SIG-M5 (cell line): ENCODE results near the gene SLC25A26.

Experiments
- DNase-seq: peaks from one replicate; lab custom pipeline; 2025; lab: John Stamatoyannopoulos, UW

The SLC25A26 gene

DNA sequence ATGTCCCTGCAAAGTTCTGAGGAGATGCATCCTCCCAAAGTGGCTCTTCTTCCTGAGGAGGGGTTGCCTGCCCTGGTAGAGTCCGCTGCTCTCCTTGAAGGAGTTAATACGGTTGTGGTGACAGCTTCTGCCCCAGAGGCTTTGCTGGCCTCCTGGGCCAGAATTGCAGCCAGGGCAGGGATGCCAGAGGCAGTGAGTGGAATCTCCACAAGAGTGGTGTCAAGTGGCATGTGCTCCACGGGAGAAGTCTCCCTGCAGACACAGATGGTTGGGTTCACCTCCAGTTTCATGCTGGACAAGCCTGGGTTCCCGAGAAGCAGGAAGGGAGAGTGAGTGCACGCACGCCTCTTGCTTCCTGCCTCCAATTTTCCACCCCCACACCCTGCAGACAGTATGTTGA, 105.5 kb downstream of the SLC25A26 start:
- no peak for DNase-seq

DNA sequence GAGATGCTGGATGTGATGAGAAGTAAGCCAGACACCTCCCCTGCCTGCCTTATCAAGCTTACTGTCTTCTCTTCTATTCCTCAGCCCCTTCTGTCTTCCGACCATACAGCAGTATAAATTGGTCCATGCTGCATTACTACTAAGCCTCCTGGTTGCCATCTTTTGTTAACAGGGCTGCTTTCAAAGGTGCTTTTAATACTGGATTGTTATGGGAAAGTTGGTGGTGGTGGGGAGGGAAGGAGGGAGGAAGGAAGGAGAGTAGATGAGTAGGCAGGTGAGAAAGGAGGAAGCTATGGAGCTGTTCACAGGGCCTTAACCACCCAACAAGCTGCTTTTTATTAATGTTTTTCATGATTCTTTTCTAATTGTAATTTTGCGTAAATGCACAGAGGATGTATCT, 114.9 kb downstream of the SLC25A26 start:
- DNase-seq = no peak

DNA sequence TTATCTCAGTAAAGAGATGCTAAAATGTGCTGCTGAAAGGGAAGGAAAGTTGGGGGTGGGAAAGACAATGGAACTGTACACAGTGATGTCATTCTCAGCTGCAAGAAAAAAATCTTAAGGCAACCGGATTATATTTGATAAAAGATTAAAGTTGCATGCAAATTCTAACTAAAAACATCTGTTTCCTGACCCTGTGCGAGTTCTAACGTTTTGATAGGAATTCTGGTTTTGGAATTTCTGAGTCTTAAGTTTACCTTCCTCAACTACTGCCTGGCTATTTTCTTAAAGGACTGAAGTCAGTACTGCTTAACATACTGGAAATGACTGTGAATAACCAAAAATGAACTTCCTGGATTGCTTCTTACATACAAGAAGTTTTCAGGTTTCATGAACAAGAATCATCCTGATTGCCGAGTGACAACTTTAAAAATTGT, 115.5 kb downstream of the SLC25A26 start:
- DNase-seq = no peak

DNA sequence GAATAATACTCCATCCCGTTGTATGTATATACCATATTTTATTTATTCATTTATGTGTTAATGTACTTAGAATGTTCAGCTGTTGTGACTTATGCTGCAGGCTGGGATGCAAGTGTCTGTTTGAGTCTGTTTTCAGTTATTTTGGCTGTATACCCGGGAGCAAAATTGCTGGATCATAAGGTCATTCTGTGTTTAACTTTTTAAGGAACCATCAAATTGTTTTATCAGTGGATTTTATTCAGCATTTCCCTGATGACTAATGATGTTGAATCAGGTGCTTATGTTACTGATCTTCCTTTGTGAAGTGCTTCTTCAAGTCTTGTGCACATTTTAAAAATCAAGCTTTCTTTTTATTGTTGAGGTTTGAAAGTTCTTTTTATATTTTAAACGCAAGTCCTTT, 118.1 kb downstream of the SLC25A26 start:
- no peak for DNase-seq

DNA sequence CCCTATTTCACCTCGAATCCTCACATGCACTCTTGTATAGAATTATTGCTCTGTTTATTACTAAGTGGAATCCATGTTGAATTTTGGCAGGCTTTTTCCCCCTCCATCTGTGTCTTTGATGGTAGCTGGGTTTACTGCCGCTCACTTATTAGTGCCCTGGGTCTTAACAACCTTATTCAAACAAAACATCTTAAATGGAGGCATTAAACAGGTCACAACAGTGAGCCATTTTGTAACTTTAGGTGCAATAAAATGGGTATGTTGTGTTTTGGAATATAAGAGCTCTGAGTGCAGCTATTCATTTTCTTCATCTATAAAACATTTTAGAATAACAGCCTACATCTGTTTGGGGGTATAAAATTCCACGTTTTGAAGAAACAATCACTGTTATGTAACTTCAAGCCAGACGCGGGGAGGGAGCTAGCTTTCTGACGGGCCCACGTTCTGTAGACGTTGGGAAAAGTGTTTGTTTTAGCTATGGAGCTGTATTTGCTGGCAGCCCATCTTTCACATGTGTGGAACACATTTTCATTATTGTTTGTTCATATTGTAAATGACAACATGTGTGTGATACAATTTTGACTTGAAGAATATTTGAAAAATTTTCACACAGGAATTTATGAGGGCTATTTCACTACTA, 122.0 kb downstream of the SLC25A26 start:
- DNase-seq = no peak

DNA sequence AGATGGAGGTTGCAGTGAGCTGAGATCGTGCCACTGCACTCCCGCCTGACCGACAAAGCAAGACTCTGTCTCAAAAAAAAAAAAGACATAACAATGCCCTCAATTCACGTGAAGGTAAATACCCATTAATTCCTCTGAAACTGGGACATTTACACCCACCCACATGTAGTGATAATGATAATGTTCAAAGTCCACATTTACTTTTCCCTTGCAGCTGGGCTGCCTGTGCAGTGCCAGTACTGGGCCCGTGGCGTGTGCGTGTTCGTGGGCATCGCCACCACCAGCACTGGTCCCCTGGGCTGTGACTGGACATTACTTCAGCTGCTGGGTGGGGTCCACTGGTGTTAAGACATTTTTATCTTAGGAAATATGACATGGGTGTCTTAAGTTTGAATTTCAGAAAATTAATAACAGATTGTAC, 123.6 kb downstream of the SLC25A26 start:
- no peak for DNase-seq

DNA sequence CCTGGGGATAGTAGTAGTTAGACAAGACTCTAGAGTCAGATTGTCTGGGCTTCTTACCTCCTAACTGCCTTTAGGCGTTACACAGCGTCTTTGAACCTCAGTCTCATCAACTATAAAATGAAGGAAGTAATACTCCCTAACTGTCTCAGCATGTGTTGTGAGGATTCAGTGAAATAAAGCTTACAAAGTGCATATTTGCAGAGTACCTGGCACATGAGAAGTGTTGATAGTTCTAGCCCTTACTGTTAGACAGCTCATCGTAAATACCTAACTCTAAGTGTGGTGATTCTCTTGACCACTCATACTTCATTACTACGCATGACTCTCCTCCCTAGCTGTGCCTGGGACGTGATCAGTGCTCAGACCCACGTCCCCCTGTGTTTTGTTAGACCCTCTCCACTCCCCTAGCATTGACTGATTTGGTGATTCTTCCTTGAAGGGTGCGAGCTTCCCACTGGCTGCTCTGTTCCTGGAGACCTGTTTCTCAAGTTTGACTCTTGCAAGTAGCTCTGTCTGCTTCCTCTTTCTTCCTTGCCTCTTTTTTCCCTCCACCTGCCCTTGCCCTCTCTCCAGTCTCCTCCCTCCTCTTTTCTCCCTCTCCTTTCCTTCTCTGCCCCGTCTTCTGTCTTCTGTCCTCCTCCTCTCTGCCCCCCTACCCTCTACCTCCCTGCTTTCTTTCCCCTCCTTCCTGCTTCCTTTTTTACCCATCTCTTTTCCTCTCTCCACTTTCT, 124.2 kb downstream of the SLC25A26 start:
- no peak for DNase-seq

DNA sequence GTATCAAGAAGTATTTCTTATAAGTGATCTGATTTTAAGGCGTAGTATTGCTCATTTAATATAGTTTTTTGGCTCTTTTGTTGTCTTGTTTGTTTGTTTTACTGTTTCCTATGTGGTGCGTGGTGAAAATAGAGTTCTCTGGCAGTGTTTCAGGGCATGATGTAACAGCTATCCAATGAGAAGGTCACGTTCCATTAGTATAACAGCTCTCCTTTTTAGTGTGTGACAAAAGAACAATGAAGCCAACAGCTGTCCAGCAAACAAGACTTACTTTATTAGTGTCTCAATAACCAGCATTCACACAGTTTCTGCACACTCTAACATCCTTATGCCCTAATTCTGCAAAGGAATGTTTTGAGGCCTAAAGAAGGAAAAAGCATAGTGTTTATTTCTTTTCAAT, 127.9 kb downstream of the SLC25A26 start:
- DNase-seq = no peak

DNA sequence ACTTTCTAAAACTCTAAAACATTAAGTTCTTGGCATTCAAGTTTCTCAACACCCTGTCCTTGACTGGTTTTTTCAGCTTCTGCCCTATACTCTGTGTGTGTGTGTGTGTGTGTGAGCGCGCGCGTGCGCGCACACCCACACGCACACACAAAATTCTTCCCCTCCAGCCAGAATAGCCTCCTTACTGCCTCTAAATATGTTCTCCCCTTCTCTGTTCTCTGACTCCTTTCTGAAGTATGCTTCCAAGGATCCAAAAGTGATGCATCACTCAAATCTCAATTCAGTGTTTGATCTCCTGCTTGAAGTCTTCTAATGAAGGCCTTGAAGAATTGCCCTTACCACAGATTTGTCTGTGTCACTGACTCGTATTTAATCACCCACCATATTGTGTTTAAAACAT, 129.8 kb downstream of the SLC25A26 start:
- DNase-seq = no peak

DNA sequence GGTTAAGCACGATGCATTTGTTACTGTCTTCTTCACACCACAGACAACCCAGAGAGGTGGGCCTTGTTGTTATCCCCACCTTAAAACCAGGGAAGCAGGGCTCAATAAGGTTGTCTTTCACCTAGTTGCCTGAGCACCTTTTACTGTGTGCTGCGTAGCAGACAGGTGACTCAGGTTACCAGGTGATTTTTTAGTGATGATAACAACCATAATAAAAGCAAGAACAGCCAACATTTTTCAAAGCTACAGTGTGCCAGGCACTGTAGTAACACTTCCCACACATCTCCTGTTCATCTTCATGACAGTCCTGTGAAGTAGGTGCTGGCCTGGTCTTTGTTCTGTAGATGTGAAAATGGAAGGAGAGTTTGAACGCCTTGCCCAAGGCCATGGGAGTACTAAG, 132.2 kb downstream of the SLC25A26 start:
- no peak for DNase-seq

DNA sequence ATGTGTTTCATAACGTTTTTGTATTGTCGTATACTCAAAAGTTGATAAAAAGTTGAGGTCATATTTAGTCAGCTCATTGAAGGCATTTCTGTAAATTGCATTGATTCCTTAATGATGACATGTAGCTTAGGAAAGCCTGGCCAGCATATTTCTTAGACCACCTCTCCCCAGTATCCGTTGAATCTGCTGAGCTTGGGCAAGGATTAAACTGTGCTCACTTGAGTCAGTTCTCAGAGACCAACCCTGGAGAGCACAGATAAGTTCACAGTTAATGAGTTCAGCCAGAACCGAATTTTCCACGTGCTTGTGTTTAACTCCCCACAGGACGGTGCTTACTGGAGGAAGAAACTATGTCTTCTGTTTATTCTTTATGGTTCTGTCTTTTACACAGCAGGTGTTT, 132.7 kb downstream of the SLC25A26 start:
- no peak for DNase-seq

DNA sequence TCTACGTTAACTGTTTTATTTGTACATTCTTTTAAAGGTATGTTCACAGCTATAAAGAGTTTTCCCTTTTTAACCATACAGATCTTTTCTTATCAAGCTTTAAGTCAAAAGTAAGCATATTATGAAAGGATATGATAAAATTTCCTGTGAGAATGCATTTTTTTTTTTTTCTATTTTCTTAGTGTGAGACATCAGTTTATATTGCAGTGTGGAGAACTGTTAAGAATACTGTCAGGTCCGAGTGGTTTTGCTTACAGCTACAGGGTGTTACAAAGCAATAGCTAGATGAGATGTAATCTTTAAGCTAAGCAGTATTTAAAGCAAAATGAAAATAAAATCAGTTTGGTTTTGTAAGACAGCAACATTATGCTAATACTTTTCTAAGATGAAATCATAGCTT, 133.2 kb downstream of the SLC25A26 start:
- no peak for DNase-seq

DNA sequence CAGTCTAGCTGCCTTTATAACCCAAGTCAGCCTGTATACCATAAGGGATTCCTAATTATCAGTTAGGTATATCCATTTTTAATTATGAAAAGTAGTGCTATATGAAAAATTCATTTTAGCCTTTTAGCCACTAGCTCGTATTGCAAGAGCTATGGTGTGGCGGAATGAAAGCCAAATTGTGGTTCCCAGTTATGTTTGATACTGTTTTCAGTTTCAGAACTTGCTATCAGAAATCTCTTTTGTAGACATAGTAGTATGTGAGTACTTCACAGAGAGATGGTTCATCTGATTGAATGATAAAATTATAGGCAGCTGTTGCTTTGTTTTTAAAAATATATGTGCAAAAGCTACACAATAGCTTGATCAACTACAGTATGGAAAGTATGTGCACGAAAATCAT, 134.6 kb downstream of the SLC25A26 start:
- no peak for DNase-seq

DNA sequence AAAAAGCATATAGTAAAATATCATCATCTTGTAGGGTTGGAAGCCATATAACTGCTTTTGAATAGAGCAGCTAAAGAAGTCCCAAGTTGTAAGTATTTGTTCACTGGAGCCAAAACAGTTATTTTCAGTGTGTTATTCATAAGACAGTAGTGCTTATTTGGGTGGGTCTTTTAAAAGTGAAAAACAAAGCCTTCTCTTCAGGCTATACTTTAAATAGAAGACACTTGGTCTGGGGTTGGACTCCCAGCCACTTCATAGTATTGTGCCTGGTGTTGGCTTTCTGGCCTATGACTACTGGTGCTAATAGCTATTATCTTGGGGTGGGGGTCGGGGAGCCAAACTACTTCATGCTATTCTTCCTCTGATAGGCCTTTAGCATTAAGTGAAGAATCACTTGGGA, 135.2 kb downstream of the SLC25A26 start:
- no peak for DNase-seq

DNA sequence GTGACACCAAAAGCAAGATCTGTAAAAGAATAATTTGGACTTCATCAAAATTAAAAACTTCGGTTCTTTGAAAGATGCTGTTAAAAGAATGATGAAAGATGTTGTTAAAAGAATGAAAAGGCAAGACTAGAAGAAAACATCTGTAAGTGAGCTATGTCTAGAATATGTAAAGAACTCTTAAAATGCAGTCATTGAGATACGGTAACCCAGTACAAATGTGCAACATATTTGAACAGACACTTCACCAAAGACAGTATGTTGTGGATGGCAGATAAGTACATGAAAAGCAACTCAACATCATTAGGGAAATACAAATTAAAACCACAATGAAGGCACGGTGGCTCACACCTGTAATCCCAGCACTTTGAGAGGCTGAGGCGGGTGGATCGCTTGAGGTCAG, 140.6 kb downstream of the SLC25A26 start:
- DNase-seq = no peak

DNA sequence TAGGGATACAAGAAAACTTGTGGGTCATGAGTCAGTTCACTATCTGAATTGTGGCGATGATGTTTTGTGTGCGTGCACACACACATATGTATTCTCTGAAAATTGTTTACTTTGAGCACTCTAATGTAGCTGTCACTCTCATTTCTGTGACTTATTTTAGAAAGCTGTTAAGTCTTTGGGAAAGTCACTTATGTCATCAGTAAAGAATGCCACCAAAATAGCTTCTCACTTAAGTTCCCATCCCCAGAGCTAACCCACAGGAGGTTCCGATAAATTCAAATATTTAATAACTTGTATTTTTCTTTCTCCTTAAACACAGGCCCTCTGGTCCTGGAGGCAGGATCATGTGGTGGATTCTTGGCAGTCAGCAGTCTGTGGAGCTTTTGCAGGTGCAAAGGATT, 141.7 kb downstream of the SLC25A26 start:
- no peak for DNase-seq

DNA sequence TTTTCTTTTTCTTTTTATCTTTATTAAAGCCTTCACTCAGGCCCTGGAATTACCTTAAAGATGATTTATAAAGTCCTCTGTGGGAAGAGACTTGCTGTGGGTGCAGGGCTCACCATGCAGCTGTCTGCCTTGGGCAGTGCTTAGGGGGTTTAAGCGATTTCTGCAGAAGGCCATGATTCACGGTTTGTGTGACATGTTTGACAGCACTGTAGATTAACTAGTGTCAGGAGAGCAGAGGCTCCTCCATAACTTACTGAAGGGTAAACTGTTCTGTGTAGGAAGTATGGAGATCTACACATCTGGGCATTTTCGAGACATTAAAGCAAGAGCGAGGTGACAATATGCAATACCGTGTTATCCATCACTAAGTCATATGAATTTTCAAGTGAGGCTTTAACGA, 142.3 kb downstream of the SLC25A26 start:
- DNase-seq = no peak

DNA sequence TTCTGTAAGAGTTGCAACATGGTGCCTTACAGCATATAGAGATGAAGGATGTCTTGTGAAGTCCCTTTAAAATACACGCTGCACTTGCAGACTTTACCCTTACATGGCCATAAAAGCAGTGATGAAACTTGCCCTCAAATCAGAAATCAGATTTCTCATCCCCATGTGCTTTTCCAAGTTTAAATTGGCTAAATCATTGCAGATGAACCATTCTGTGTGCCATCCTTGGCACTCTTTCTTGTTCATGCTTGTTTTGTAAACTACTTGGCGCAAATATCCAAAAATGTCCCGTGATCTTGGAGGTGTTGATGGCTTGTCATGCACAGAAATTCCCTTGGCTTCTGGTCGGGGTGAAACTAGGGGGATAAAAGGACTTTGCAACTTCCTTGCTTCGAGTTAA, 144.3 kb downstream of the SLC25A26 start:
- DNase-seq = no peak

DNA sequence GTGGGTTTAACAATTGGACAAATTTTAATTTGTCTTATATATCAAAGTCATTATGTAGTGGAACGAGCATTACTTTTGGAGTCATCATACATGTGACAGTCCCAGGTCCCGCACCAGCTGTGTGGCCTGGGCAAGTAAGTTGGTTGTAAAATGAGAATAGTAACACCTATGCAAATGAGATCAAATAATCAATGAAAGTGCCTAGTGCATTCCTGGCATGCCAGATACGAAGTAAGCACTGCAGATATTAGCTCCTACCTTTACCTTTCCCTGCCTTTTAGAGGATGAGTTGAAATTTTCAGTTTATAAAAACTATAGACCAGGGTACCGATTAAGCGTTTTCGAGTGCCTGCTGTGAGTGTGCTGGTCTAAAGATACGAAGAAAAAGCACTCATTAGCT, 145.9 kb downstream of the SLC25A26 start:
- DNase-seq = no peak

DNA sequence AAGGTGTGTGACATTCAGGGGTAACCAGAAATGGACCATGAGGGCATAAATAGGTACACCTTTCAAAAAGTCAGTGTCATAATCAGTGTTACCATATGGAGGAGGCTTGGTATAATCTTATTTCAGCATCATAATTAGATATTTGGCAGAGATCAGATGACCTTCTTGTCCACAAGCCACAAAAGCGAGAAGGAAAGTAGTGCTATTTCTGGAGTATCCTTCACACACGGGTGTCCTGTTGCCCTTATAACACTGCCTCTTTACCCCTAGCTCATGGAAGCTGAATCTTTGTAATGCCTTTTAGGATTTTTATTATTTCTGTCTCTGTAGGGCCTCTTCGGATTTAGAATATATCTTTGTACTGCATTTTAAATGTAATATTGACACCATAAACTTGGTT, 147.2 kb downstream of the SLC25A26 start:
- no peak for DNase-seq

DNA sequence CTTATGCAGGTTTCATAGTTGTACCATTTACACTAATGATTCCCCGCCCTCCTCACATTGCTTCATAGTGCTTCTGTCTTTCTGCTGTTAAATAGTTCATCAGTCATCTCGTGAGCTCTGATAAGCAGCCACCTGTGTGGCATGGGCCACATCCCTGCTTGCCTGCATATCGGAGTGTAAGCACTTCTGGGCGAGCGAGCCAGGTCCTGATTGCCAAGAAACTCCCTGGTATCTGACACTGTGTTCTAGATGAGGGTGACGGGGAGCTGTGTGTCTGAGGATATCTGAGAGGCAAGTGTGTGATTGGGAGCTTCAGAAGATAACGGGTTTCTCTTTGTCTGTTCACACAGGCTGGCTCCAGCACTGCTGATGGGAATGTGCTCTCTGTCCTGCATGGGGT, 149.4 kb downstream of the SLC25A26 start:
- DNase-seq = no peak

DNA sequence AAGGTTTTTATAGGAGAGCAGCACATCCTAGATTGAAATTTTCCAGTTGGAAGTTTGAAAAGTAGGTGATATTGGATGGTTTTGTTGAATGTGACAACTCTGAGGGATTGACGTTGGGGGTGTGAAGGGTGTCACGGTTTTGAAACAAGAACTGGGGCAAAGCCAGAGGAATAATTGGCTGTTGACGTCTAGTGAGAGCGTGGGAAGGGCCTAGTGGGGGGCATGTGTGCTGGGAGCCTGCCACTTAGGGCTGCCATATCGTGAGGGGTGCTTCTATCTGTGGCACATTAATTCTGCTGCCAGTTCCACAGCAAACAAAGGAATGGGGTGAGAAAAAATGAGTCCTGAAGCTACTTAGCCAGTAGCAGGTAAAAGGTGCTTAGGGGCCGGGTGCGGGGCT, 150.6 kb downstream of the SLC25A26 start:
- DNase-seq = no peak

DNA sequence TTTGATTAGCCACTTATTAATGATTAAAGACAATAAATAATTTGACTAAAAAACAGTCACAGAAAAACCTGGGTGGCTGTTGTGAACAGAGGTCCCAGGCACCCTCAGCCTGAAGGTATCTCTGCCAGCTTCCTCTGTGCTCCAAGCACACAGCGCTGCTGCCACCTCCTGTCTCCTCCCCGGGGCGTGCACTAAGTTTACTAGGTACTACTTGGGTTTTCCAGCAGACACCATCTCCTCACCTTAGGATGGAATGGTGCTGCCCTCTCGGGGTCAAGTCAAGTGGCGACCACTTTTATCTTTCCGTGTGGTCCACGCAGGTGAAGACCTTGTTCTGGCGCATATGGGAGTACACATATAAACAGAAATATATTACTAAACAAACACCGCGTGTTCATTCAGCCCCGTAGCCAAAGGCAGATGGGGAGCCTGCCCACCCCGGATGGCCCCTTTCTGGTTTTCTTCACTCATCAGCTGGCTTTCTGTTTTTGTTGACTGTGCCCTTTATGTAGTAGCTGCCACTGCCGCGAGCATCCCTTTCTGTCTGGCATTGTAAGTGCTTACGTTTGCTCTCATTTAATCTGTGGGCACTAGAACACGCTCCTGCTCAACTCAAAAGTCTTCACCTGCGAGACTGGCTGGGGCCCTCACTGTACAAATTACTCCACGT, 152.0 kb downstream of the SLC25A26 start:
- no peak for DNase-seq
